Osteoblast (primary cell): ENCODE data around the gene SANBR. TPM values are rescaled to one million over a fixed set of nuclear protein-coding genes. Genes with fewer than 3 reads are reported as not detected.
"Not testable (repeated sequence)": the region's sequence is repeated elsewhere in the genome, so short reads cannot be mapped to it uniquely, and the experiment has no call there.

Source experiments
- DNase-seq: peaks from one replicate; pipeline ENCODE4 v3.0.0; 2011; ENCODE audit warnings: low spot score, mixed read lengths; ENCODE audit not compliant: insufficient read length; ENCODE audit errors: missing footprints
- H2AFZ ChIP-seq: 2 replicates; pipeline ENCODE4 v1.6.0; 2011; ENCODE audit warnings: mild to moderate bottlenecking, low read length
- H3K27ac ChIP-seq: 2 replicates; pipeline ENCODE4 v1.5.1; 2011; ENCODE audit warnings: mild to moderate bottlenecking, low read depth, low read length, moderate library complexity
- H3K27me3 ChIP-seq: 2 replicates; pipeline ENCODE4 v1.6.0; 2012; ENCODE audit warnings: mild to moderate bottlenecking, control low read depth, inconsistent platforms, low read length, moderate library complexity; ENCODE audit not compliant: insufficient read depth
- H3K36me3 ChIP-seq: 2 replicates; pipeline ENCODE4 v1.5.1; 2011; ENCODE audit warnings: mild to moderate bottlenecking, low read length, control low read depth, moderate library complexity; ENCODE audit not compliant: insufficient read depth
- H3K4me1 ChIP-seq: 2 replicates; pipeline ENCODE4 v1.5.1; 2011; ENCODE audit warnings: mild to moderate bottlenecking, low read length, control low read depth, moderate library complexity; ENCODE audit not compliant: insufficient read depth
- H3K4me2 ChIP-seq: 2 replicates; pipeline ENCODE4 v1.6.0; 2011; ENCODE audit warnings: mild to moderate bottlenecking, low read length; ENCODE audit not compliant: insufficient read depth
- H3K4me3 ChIP-seq: fragments of 200-600 bp; sonication (generic); 3 replicates; pipeline ENCODE4 v1.5.1; 2012; ENCODE audit warnings: mild to moderate bottlenecking, low read length, inconsistent platforms; ENCODE audit not compliant: insufficient read depth
- H3K79me2 ChIP-seq: 2 replicates; pipeline ENCODE4 v1.6.0; 2012; ENCODE audit warnings: mild to moderate bottlenecking, low read length, control low read depth, inconsistent platforms; ENCODE audit not compliant: insufficient read depth
- H3K9me3 ChIP-seq: 2 replicates; pipeline ENCODE4 v1.5.1; 2011; ENCODE audit warnings: low read depth, low read length, control low read depth
- H4K20me1 ChIP-seq: 2 replicates; pipeline ENCODE4 v1.6.0; 2012; ENCODE audit warnings: mild to moderate bottlenecking, low read length, control low read depth; ENCODE audit not compliant: insufficient read depth
- CTCF ChIP-seq: IDR thresholded peaks from 2 replicates; pipeline ENCODE4 v1.5.1; 2011; ENCODE audit warnings: mild to moderate bottlenecking, low read depth, low read length, moderate library complexity; ENCODE audit errors: extremely low read depth
- total RNA-seq: library from RNA; depleted of rRNA; stranded (reverse); fragments of >200 nt; gene quantifications from 2 replicates; pipeline ENCODE4 v1.2.3, GENCODE V29; 2012

The SANBR gene
- total RNA-seq, 1 donor = 17.0 TPM

GRCh38 chr2:61021228-61021660 lies 44.4 kb upstream of the SANBR start:
- no peak overlapping the region for H3K4me2 ChIP-seq
- DNase-seq = no peak
- no peak overlapping the region for H3K4me3 ChIP-seq
- H4K20me1 ChIP-seq = peaks cover 11% of the 10 kb centered on the region
- H2AFZ ChIP-seq = no peak overlapping the region
- H3K4me1 ChIP-seq = peaks cover 10% of the 10 kb centered on the region
- H3K79me2 ChIP-seq = peaks cover 92% of the 10 kb centered on the region
- no peak overlapping the region for H3K27ac ChIP-seq
- no peak for TF ChIP-seq CTCF
- no peaks in the 10 kb centered on the region for H3K27me3 ChIP-seq
- peaks cover 8% of the 10 kb centered on the region for H3K36me3 ChIP-seq
- H3K9me3 ChIP-seq = no peaks in the 10 kb centered on the region

GRCh38 chr2:61023670-61024069 lies 42.0 kb upstream of the SANBR start:
- no peak for DNase-seq
- Histone ChIP-seq H3K27me3 (no peaks in the 10 kb centered on the region), H2AFZ (no peak overlapping the region), H3K4me3 (no peak overlapping the region), H3K27ac (no peak overlapping the region), H3K79me2 (peaks cover 84% of the 10 kb centered on the region), H3K4me2 (no peak overlapping the region), H3K4me1 (peaks cover 4% of the 10 kb centered on the region), H3K36me3 (peaks cover 8% of the 10 kb centered on the region), H3K9me3 (no peaks in the 10 kb centered on the region), H4K20me1 (peaks cover 11% of the 10 kb centered on the region)
- TF ChIP-seq CTCF = no peak

- TF ChIP-seq CTCF = no peak
- Histone ChIP-seq H3K27me3 (no peaks in the 10 kb centered on the region), H2AFZ (no peak overlapping the region), H4K20me1 (peaks cover 7% of the 10 kb centered on the region), H3K4me3 (no peak overlapping the region), H3K9me3 (no peaks in the 10 kb centered on the region), H3K4me1 (no peaks in the 10 kb centered on the region), H3K4me2 (no peak overlapping the region), H3K36me3 (peaks cover 24% of the 10 kb centered on the region), H3K27ac (no peak overlapping the region), H3K79me2 (peaks cover 43% of the 10 kb centered on the region)
- DNase-seq = no peak
These were observed 36.1 kb upstream of the SANBR start for GRCh38 chr2:61029533-61029932.

GRCh38 chr2:61034592-61034991 lies 31.1 kb upstream of the SANBR start:
- not testable (repeated sequence) for H3K4me3 ChIP-seq, H3K27me3 ChIP-seq, H2AFZ ChIP-seq, H3K79me2 ChIP-seq, H4K20me1 ChIP-seq, H3K27ac ChIP-seq, H3K4me1 ChIP-seq, H3K9me3 ChIP-seq, DNase-seq, H3K4me2 ChIP-seq
- H3K36me3 ChIP-seq = peaks cover 34% of the 10 kb centered on the region

- H3K4me1 ChIP-seq, H3K79me2 ChIP-seq, H3K27ac ChIP-seq, H3K4me2 ChIP-seq, H3K27me3 ChIP-seq, H3K4me3 ChIP-seq, H2AFZ ChIP-seq, H4K20me1 ChIP-seq, DNase-seq, H3K9me3 ChIP-seq: not testable (repeated sequence)
- H3K36me3 ChIP-seq = peaks cover 29% of the 10 kb centered on the region
These were observed 29.0 kb upstream of the SANBR start for GRCh38 chr2:61036643-61037042.
